Activated CD8-positive, alpha-beta T cell treated with anti-CD3 and anti-CD28 coated beads for 36 hours (primary cell): ENCODE data around the gene RPL39L. TPM values are rescaled to one million over a fixed set of nuclear protein-coding genes. Genes with fewer than 3 reads are reported as not detected.
"Not testable (repeated sequence)": the region's sequence is repeated elsewhere in the genome, so short reads cannot be mapped to it uniquely, and the experiment has no call there.

Experiments
- ATAC-seq: fragments of 200-7000 bp; cut with Tn5 transposase; one replicate; pipeline ENCODE4 v1.10.0; 2021; ENCODE audit warnings: mild to moderate bottlenecking, moderate library complexity
- CTCF ChIA-PET: fragments of 350-600 bp; sonication (Branson Sonifier 250); formaldehyde crosslinking; loops from one replicate; lab custom pipeline; 2021; ENCODE audit warnings: antibody characterized with exemption; lab: Charles Lee
- POLR2A ChIA-PET: fragments of 350-600 bp; sonication (Branson Sonifier 250); formaldehyde crosslinking; loops from one replicate; lab custom pipeline; 2021; ENCODE audit warnings: antibody characterized with exemption; lab: Charles Lee
- DNase-seq: peaks from one replicate; pipeline ENCODE4 v3.0.0-alpha.2; 2020
- H3K27ac Mint-ChIP-seq: one replicate; pipeline ENCODE4 v1.8.0; 2021; ENCODE audit warnings: mild to moderate bottlenecking, mixed read lengths
- H3K27me3 Mint-ChIP-seq: one replicate; pipeline ENCODE4 v1.8.0; 2021; ENCODE audit warnings: mixed read lengths
- H3K36me3 Mint-ChIP-seq: one replicate; pipeline ENCODE4 v1.8.0; 2021; ENCODE audit warnings: low read depth, mixed read lengths
- H3K4me1 Mint-ChIP-seq: one replicate; pipeline ENCODE4 v1.8.0; 2021; ENCODE audit warnings: low read depth, mixed read lengths
- H3K4me3 Mint-ChIP-seq: one replicate; pipeline ENCODE4 v1.8.0; 2021; ENCODE audit warnings: mild to moderate bottlenecking, moderate library complexity, mixed read lengths
- H3K9me3 Mint-ChIP-seq: one replicate; pipeline ENCODE4 v1.8.0; 2021; ENCODE audit warnings: mixed read lengths
- CTCF ChIP-seq: fragments of 200-600 bp; IDR thresholded peaks from one replicate; pipeline ENCODE4 v1.8.0; 2022; ENCODE audit warnings: antibody characterized with exemption, mild to moderate bottlenecking
- intact Hi-C: fragments of 100-400 bp; cut with micrococcal nuclease; formaldehyde crosslinking; loops from one replicate; pipeline ENCODE4 v1.10.0; 2022
- total RNA-seq, 2 experiments: library from RNA; stranded (reverse); gene quantifications; one replicate each; pipeline ENCODE4 v1.2.3, GENCODE V29; 2021

Gene RPL39L
- total RNA-seq, 2 experiments from 2014 or later: 12.1 to 16.2 TPM

- no peaks in the 10 kb centered on the region for H3K27me3 Mint-ChIP-seq
- H3K36me3 Mint-ChIP-seq: peaks cover 2% of the 10 kb centered on the region
- intact Hi-C loops: no loop called here
- ATAC-seq: no peak
- no peak for TF ChIP-seq CTCF
- H3K27ac Mint-ChIP-seq: no peak overlapping the region
- H3K4me1 Mint-ChIP-seq: no peaks in the 10 kb centered on the region
- POLR2A ChIA-PET: no interaction called here
- H3K4me3 Mint-ChIP-seq: no peak overlapping the region
- peaks cover 14% of the 10 kb centered on the region for H3K9me3 Mint-ChIP-seq
- no peak for DNase-seq
- CTCF ChIA-PET: interaction anchor here (1.1 to 1.6 kb wide), 2 partner anchors 8 to 32 kb away, joined by 3 to 4 read pairs; no protein-coding TSS in a partner anchor
These were observed 6.0 kb upstream of the RPL39L start for GRCh38 chr3:187145149-187145895.

- ChIA-PET POLR2A (interaction anchor here (0.8 to 3.1 kb wide), 10 partner anchors 8 to 208 kb away, joined by 3 to 17 read pairs (median 4); no protein-coding TSS in a partner anchor), CTCF (interaction anchor here (0.7 to 4.6 kb wide), 44 partner anchors 10 to 523 kb away, joined by 3 to 79 read pairs (median 4); no protein-coding TSS in a partner anchor)
- no peak for DNase-seq
- H3K4me3 Mint-ChIP-seq: peak overlapping the region; percentile 83
- peaks cover 19% of the 10 kb centered on the region for H3K4me1 Mint-ChIP-seq
- peaks cover 13% of the 10 kb centered on the region for H3K9me3 Mint-ChIP-seq
- peak overlapping the region; percentile 97 for H3K27ac Mint-ChIP-seq
- peak; percentile 49 for TF ChIP-seq CTCF
- peaks cover 24% of the 10 kb centered on the region for H3K36me3 Mint-ChIP-seq
- no peak for ATAC-seq
- intact Hi-C loops: no loop called here
- no peaks in the 10 kb centered on the region for H3K27me3 Mint-ChIP-seq
These were observed 578 bp upstream of the RPL39L start for GRCh38 chr3:187139895-187140253.

- no peak for DNase-seq
- ATAC-seq: no peak
- CTCF ChIA-PET: interaction anchor here (0.7 to 1.4 kb wide), 4 partner anchors 8 to 28 kb away, joined by 3 to 7 read pairs (median 4); no protein-coding TSS in a partner anchor
- Mint-ChIP-seq H3K4me3 (no peak overlapping the region), H3K9me3 (peaks cover 13% of the 10 kb centered on the region), H3K27me3 (no peaks in the 10 kb centered on the region), H3K4me1 (peaks cover 27% of the 10 kb centered on the region), H3K36me3 (peaks cover 30% of the 10 kb centered on the region), H3K27ac (no peak overlapping the region)
- POLR2A ChIA-PET: no interaction called here
- no peak for TF ChIP-seq CTCF
- intact Hi-C loops: no loop called here
These were observed 2.4 kb downstream of the RPL39L start for GRCh38 chr3:187136936-187137335.

GRCh38 chr3:187136337-187136736, 3.0 kb downstream of the RPL39L start:
- CTCF ChIA-PET: interaction anchor here (1.4 to 1.8 kb wide), 2 partner anchors 23 to 29 kb away, joined by 3 to 7 read pairs; no protein-coding TSS in a partner anchor
- Mint-ChIP-seq H3K9me3 (peaks cover 12% of the 10 kb centered on the region), H3K27ac (no peak overlapping the region), H3K4me3 (no peak overlapping the region), H3K36me3 (peaks cover 30% of the 10 kb centered on the region), H3K27me3 (no peaks in the 10 kb centered on the region), H3K4me1 (peaks cover 27% of the 10 kb centered on the region)
- TF ChIP-seq CTCF: no peak
- intact Hi-C loops: no loop called here
- DNase-seq: no peak
- POLR2A ChIA-PET: no interaction called here
- no peak for ATAC-seq

GRCh38 chr3:187135172-187135690, 4.1 kb downstream of the RPL39L start:
- DNase-seq, POLR2A ChIA-PET, ATAC-seq, H3K4me3 Mint-ChIP-seq, intact Hi-C loops, H3K27ac Mint-ChIP-seq, H3K27me3 Mint-ChIP-seq: not testable (repeated sequence)
- H3K36me3 Mint-ChIP-seq: peaks cover 38% of the 10 kb centered on the region
- H3K9me3 Mint-ChIP-seq: peaks cover 19% of the 10 kb centered on the region
- CTCF ChIA-PET: interaction anchor here (0.8 to 1.8 kb wide), 3 partner anchors 22 to 30 kb away, joined by 3 to 7 read pairs (median 3); no protein-coding TSS in a partner anchor
- peaks cover 36% of the 10 kb centered on the region for H3K4me1 Mint-ChIP-seq

- H3K27ac Mint-ChIP-seq: peak overlapping the region; percentile 27
- CTCF ChIA-PET: interaction anchor here (0.7 to 1.5 kb wide), 3 partner anchors 17 to 284 kb away, joined by 3 to 4 read pairs (median 3); no protein-coding TSS in a partner anchor
- ATAC-seq, POLR2A ChIA-PET, DNase-seq, H3K4me3 Mint-ChIP-seq, H3K27me3 Mint-ChIP-seq, intact Hi-C loops: not testable (repeated sequence)
- H3K36me3 Mint-ChIP-seq: peaks cover 43% of the 10 kb centered on the region
- peaks cover 37% of the 10 kb centered on the region for H3K4me1 Mint-ChIP-seq
- peaks cover 32% of the 10 kb centered on the region for H3K9me3 Mint-ChIP-seq
These were observed 6.1 kb downstream of the RPL39L start for GRCh38 chr3:187133181-187133580.
